A549 (cell line): ENCODE measurements around the gene NT5C3A.

ENCODE experiments used
- CHD2 ChIP-seq: fragments of 150-350 bp; IDR thresholded peaks from 2 replicates; pipeline ENCODE4 v1.6.1; 2014; ENCODE audit warnings: low read length; ENCODE audit not compliant: partially characterized antibody
- FOSL2 ChIP-seq, 2 experiments: fragments of 450-650 bp in 1 of 2; fragments of >200 bp in 1 of 2; sonication (Bioruptor Twin) in 1 of 2; formaldehyde crosslinking; IDR thresholded peaks; 2 replicates each; pipeline versions ENCODE4 v1.5.0 to v1.6.1; 2016 to 2020; ENCODE audit warnings: mild to moderate bottlenecking in 1 of 2, moderate library complexity in 1 of 2

- no peak for TF ChIP-seq FOSL2 (IDR thresholded peaks at IDR 0.05)
- no peak for TF ChIP-seq FOSL2 (CRISPR knock-in tag; IDR thresholded peaks at IDR 0.05)
- TF ChIP-seq CHD2: no peak
These were observed 50.2 kb downstream of the NT5C3A start for GRCh38 chr7:33012364-33012763.
